ENCODE results near the gene BSN.

BSN gene

DNA sequence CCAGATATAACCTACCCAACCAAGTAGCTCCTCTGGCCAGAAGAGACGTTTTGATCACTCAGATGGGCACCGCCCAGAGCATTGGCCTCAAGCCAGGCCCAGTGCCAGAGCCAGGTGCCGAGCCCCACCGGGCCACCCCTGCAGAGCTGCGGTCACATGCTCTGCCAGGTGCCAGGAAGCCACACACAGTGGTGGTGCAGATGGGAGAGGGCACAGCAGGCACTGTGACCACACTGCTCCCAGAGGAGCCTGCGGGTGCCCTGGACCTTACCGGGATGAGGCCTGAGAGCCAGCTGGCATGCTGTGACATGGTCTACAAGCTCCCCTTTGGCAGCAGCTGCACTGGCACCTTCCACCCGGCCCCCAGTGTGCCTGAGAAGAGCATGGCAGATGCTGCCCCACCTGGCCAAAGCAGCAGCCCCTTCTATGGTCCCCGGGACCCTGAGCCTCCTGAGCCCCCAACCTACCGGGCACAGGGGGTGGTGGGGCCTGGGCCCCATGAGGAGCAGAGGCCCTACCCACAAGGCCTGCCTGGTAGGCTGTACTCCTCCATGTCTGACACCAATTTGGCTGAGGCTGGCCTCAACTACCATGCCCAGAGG, 100.8 kb downstream of the BSN start:
- Histone ChIP-seq H3K4me1 (no peaks in the 10 kb centered on the region), H3K4me3 (no peak overlapping the region), H3K27ac (no peak overlapping the region), H3K27me3 (no peaks in the 10 kb centered on the region), H3K9me3 (no peaks in the 10 kb centered on the region), H3K36me3 (peaks cover 0 to 13% (median 0%) of the 10 kb centered on the region in 3 donors)
- intact Hi-C loops (cut with DNase I; ENCODE audit: low total_unique reads): no loop called here
- TF ChIP-seq CTCF (IDR thresholded peaks at IDR 0.05): no peak
- no peak for DNase-seq

DNA sequence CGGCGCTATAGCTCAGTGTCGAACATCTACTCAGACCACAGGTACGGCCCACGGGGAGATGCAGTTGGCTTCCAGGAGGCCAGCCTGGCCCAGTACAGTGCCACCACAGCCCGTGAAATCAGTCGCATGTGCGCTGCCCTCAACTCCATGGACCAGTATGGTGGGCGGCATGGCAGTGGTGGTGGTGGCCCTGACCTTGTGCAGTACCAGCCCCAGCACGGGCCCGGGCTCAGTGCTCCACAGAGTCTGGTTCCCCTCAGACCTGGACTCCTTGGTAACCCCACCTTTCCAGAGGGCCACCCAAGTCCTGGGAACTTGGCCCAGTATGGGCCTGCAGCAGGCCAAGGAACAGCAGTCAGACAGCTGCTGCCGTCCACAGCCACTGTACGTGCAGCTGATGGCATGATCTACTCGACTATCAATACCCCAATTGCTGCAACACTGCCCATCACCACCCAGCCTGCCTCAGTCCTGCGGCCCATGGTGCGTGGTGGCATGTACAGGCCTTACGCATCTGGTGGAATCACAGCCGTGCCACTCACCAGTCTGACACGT, 101.5 kb downstream of the BSN start:
- Histone ChIP-seq H3K9me3 (no peaks in the 10 kb centered on the region), H3K4me3 (no peak overlapping the region), H3K27me3 (no peaks in the 10 kb centered on the region), H3K27ac (no peak overlapping the region), H3K4me1 (no peaks in the 10 kb centered on the region), H3K36me3 (peaks cover 0 to 13% (median 0%) of the 10 kb centered on the region in 3 donors)
- TF ChIP-seq CTCF (IDR thresholded peaks at IDR 0.05): no peak
- intact Hi-C loops (cut with DNase I; ENCODE audit: low total_unique reads): no loop called here
- DNase-seq: no peak

- no peak for TF ChIP-seq CTCF (IDR thresholded peaks at IDR 0.05)
- H3K4me1 ChIP-seq: no peaks in the 10 kb centered on the region
- H3K27ac ChIP-seq: no peak overlapping the region
- peaks cover 0 to 13% (median 0%) of the 10 kb centered on the region in 3 donors for H3K36me3 ChIP-seq
- no peak for DNase-seq
- intact Hi-C loops (cut with DNase I; ENCODE audit: low total_unique reads): no loop called here
- no peaks in the 10 kb centered on the region for H3K27me3 ChIP-seq
- H3K4me3 ChIP-seq: no peak overlapping the region
- H3K9me3 ChIP-seq: no peaks in the 10 kb centered on the region
Measured at GRCh38 chr3:49656541-49657112, 102.3 kb downstream of the BSN start.

DNA sequence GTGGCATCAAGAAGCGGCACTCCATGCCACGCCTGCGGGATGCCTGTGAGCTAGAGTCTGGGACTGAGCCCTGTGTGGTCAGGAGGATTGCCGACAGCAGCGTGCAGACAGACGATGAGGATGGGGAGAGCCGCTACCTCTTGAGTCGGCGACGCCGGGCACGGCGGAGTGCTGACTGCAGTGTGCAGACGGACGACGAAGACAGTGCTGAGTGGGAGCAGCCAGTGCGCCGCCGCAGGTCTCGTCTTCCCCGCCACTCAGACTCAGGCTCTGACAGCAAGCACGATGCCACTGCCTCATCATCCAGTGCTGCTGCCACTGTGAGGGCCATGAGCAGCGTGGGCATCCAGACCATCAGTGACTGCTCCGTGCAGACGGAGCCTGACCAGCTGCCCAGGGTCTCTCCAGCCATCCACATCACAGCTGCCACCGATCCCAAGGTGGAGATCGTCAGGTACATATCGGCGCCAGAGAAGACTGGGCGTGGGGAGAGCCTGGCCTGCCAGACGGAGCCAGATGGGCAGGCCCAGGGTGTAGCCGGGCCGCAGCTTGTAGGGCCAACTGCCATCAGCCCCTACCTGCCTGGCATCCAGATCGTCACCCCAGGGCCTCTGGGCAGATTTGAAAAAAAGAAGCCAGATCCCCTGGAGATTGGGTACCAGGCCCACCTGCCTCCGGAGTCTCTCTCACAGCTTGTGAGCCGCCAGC, 103.1 kb downstream of the BSN start:
- Histone ChIP-seq H3K27me3 (peaks cover 0 to 3% of the 10 kb centered on the region in 2 donors), H3K4me3 (no peak overlapping the region), H3K27ac (no peak overlapping the region), H3K4me1 (no peaks in the 10 kb centered on the region), H3K36me3 (peaks cover 0 to 7% (median 0%) of the 10 kb centered on the region in 3 donors), H3K9me3 (no peaks in the 10 kb centered on the region)
- DNase-seq: no peak
- intact Hi-C loops (cut with DNase I; ENCODE audit: low total_unique reads): no loop called here
- no peak for TF ChIP-seq CTCF (IDR thresholded peaks at IDR 0.05)

GRCh38 chr3:49658711-49659110, 104.4 kb downstream of the BSN start:
- TF ChIP-seq CTCF (IDR thresholded peaks at IDR 0.05): no peak
- Histone ChIP-seq H3K36me3 (no peaks in the 10 kb centered on the region), H3K27me3 (peaks cover 0 to 9% of the 10 kb centered on the region in 2 donors), H3K9me3 (no peaks in the 10 kb centered on the region), H3K27ac (no peak overlapping the region), H3K4me3 (no peak overlapping the region), H3K4me1 (no peaks in the 10 kb centered on the region)
- intact Hi-C loops (cut with DNase I; ENCODE audit: low total_unique reads): no loop called here
- no peak for DNase-seq

All from tibial artery (tissue), 4 donors.